HG03460 (cell line): ENCODE measurements around the gene GULP1.
A peak's percentile ranks its signal among the peaks of the same experiment; 100 is the strongest.
"Not testable (repeated sequence)": the region's sequence is repeated elsewhere in the genome, so short reads cannot be mapped to it uniquely, and the experiment has no call there.

Experiments
- ATAC-seq: cut with Tn5 transposase; IDR thresholded peaks from one replicate; pipeline ENCODE4 v1.9.1; 2021; ENCODE audit not compliant: unreplicated experiment

The GULP1 gene

DNA sequence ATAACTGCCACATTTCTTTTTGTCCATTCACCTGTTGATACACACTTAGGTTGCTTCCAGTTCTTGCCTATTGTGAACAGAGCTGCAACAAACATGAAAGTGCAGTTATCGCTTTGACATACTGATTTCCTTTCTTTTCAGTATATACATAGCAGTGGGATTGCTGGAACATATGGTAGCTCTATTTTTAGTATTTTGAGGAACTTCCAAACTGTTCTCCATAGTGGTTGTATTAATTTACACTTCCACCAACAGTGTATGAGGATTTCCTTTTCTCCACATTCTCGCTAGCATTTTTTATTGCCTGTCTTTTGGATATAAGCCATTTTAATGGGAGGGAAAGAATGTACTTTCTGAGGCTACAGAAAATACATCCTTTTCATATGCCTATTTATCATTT is 167.4 kb downstream of the GULP1 start:
- no peak for ATAC-seq

DNA sequence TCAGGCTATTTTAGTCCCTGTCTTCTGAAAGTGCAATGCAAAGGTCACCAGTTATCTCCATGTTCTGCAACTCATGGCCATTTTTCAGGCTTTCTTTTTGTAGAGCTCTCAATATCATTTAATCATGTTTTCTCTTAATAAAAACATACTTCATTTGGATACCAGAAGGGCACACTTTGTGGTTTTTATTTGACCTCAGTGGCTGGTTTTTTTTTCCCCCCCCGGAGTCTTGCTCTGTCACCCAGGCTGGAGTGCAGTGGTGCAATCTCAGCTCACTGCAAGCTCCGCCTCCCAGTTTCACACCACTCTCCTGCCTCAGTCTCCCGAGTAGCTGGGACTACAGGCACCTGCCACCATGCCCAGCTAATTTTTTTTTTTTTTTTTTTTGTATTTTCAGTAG is 174.4 kb downstream of the GULP1 start:
- ATAC-seq = not testable (repeated sequence)

DNA sequence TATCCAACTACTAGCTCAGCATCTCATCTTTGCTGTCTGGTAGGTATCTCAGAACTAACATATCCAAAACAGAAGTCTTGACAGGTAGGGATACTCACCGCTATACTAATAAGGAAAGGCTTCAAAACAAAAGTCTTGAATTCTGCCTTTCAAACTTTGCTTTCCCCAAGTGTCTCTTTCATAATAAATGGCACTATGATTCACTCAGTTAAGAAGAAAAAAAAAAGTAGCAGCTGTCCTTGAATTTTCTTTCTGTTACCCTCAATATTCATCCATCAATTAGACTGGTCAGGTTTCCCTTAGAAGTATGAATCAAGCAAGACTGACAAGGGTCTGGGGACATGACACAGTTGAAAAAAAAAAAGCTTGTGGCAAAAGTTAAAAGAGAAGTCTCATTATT is 175.1 kb downstream of the GULP1 start:
- ATAC-seq = no peak

DNA sequence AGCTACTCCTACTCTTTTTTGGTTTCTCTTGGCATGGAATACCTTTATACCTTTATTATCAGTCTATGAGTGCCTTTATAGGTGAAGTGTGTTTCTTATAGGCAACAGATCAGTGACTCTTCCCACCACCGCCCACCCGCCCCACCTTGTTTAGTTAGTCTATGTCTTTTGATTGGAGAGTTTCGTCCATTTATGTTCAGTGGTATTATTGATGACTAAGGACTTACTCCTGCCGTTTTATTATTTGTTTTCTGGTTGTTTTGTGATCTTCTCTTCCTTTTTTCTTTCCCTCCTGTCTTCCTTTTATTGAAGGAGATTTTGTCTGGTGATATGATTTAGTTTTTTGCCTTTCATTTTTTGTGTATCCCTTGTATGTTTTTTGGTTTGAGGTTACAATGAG is 179.5 kb downstream of the GULP1 start:
- no peak for ATAC-seq

DNA sequence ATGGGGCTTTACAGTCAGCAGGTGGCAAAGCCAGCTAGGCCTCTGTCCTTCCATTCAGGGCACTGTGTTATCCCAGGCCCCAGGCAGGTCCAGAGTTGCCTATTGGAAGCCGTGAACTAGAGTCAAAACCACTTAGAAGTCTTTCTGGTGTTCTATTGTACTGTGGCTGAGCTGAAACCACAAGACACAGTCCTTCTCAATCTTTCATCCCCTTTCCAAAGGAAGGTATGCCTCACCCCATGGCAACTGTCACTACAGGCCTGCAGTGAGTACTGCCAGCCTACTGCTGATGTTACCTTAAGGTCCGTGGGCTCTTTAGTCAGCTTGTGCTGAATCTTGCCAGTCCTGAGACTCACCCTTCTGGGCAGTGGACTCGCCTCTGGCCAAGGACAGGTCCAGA is 181.6 kb downstream of the GULP1 start:
- ATAC-seq = no peak

DNA sequence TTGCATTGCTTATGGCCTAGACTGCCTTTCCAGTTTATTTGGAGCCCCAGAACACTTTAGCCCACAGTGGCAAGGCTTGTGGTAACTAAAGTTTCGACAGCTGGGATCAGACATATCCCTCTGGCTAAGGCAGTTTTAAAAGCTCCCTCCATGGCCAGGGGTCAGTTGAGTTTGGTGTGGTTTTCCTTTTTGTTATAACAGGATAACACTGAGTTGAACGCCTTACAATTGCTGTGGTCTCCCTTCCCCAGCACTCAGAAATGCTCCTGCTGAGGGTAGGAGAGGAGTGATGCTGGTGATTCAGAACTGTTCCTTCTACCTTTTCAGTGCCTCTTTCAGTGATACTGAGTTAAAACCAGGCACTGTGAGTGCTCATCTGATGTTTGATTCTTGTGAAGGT is 182.6 kb downstream of the GULP1 start:
- ATAC-seq = no peak

DNA sequence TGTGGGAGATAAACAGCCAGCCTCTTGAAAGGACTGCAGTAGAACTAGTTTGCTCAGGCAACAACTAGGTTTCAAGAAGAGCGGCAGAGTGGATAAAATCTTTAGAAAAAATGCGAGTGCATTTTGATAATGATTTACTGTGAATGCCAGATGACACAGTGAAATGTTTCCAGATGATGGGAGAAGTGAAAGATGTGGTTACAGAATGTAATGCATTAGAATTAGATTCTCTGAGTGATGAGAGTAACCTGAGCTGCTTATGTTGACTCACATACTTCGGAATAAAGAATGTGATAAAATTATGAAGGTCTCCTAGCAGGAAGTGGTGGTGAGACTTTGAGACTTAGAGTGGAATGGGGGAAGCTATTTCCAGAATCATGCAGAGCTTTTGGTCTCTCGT is 184.3 kb downstream of the GULP1 start:
- ATAC-seq = no peak

DNA sequence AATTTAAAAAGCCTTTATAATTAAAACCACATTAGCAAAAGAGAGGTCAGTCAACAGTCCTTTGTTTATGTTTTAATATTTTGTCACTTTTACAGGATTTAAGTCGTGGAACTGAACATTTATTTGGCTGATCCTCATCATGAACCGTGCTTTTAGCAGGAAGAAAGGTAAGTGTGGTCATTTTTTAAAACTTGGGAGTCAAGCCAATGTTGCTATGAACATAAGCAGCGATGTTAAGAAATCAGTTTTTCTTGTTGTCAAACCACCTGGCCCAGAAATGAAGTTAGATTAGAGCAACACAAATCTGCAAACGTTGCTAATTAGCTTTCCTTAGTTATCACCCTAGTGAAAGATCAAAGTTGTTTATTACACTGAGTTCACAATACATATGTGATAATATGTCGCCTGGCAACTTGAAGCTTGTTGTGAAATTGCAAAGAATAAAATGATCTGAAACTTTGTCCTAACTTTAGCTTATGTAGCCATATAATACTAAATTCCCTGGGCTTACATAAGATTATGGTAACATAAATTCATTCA is 186.0 kb downstream of the GULP1 start:
- ATAC-seq = no peak

DNA sequence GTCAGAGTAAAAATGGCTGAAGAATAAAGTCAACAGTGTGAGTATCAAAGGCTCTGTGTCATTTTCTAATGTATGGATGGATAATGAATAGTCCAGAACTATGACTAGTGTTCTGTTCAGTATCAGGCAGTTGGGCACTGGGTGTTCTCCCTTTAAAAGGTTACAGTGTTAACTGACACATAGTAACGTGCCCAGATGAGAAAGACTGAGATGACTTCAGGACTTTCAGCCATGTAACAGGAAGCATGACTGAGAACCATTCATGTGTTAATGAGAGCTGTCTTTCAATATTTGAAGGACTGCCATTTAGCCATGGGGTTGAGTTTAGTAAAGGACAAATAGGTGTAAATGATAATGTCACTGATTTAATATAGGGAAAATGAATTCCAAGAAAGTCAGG is 187.1 kb downstream of the GULP1 start:
- peak; percentile 97 for ATAC-seq

DNA sequence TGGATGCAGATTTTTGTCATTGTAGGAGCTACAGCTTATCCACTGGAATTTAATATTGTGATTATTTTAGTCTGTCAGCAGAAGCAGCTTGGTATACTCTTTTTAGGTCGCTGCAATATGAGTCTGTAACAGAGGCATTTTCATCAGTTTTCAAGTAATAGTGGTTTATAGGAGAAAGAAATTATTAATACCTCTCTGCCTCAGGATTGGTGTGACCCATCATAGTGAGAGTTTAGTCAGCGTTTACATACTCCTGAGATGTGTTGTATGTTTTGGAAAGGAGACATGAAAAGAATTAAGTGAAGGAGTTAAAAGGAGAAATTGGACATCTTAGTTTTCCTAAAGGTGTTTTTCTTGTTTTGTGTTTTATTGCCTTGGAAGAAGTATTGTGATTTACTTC is 189.8 kb downstream of the GULP1 start:
- ATAC-seq = no peak

DNA sequence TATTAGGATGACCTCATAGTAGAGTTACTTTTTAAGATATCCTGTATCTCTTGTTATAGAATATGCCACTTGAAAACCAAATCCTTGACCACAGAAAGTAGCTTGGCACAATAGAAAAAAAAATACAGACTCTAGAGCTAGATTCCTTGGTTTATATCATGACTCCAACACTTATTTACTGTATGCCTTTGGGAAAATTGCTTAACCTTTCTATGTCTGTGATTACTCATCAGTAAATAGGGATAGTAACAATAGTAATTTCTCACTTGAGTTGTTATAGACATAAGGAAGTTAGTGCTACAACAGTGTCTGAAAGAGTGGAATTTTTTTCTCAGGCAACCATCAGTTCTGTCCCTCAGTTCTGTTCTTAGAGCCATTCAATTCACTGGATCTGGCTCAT is 193.8 kb downstream of the GULP1 start:
- ATAC-seq = no peak

DNA sequence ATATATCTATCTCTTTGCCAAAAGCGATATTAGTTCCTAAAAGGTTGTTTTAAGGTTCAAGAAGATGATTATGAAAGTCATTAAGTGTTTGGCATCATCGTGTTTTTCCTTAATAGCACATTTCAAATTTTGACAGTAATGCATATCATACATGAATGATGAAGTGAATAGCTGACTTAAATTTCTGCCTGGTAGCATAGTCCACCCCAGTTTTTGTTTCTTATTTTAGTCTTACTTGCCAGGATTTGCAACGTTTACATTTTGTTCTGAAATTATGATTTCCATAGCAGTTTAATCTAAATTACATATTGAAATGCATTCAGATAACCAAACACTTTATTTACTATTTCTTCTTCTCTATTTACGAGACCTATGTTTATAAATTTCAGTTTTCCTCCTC is 201.1 kb downstream of the GULP1 start:
- ATAC-seq = no peak

DNA sequence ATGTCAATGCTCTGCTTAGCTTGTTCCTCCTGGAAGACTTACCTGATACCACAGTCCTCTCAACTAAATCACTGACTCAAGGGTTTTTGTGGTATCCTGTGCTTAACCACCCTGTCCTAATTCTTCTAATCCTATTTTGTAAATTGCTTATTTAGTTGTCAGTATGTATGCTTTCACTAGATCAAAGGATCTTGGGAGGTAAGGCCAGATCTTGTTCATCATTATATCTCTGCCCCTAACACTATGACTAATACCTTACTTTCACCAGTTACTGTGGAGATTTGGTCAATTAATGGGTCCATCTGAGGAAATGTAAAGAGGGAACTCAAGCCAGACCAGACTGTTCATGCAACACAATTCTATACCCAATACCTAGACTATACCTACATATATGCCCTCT is 203.2 kb downstream of the GULP1 start:
- ATAC-seq = no peak

DNA sequence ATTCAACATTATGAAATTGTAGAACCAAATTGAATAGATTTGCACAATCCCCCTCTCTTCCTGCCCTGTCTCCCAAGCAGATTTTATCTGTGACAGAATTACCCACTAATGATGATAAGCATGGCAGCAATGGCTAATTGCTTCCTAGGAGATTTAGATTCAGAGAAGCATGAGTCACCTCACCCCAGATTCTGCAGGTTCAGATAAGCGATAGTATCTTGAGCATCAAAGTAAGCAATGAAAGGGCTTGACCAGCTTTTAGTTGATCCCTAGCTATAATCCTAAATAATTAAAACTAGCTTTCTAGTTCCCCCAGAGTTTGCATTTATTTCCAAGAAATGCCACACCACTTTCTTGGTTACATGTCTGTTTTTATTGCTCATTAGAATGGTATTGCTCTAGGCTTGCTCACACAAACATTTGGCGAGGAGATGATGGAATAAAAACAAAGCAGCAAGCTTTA is 204.3 kb downstream of the GULP1 start:
- no peak for ATAC-seq

DNA sequence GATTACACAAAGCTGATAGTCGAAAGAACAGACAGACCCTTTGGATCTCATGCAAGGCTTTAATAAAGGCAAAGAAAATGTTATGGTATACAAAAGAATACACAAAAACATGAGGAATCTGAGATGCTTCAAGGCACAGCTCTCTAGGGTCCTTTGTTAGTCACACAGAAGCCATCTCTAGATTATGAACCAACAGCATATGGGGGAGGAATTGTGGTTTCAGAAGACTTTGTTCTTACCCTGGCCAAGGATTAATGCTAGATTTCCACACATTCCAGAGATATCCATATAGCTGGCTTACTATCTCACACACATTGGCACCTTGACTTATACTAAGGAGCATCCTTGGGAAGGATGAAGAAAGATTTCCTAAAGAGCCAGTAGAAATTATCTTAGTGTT is 206.1 kb downstream of the GULP1 start:
- ATAC-seq = no peak

DNA sequence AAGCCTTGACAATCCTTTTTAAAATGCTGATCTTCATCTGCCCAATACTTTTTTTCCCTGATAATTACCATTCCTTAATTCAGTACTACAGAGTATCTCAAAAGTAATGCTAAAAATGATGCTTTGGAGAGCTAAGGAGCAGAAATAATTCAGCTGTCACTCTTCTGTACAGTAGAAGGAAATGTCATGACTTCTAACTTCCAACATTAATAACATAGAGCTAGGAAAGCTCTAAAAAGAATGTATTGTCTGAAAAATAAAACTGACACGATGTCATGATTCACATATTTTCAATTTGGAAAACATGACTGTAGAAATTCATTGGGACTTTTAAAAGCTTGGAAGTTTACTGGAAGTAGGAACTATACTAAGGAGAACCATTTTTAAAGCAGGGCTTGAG is 212.3 kb downstream of the GULP1 start:
- ATAC-seq = no peak

DNA sequence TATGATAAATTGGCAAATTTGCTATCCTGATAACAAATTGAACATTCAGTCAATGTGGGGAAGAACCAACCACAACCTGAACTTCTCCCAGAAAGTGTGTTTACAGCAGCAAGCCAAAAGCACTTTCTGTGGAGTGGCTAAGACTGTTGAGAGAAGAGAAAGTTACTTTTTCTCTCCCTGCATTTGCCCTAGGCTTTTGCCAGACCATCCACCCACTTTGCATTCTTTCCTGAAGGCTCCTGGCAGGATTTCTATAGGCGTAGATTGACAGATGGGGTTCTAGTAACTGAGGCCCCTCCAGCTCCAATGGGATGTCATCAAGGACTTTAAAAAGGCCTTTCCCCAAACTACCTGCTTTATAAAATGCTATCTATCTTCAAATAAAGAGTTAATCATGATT is 215.2 kb downstream of the GULP1 start:
- no peak for ATAC-seq

DNA sequence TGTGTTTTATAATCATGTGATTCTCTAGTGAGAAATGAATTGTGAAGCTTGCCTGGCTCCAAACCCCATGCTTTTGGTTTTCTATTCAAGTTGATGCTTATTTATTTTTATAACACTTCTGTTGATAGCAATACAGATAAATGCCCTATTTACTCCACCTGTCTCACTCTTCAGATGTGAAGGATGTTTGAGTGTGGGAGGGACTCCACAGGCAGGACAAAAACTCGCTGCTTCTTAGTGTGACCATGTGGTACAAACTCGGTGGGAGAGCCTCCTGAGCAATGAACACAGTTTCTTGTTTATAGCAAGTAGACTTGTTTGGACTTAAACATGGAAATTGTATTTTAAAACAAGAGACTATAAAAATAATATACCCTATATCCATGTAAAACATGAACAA is 219.7 kb downstream of the GULP1 start:
- ATAC-seq = no peak

DNA sequence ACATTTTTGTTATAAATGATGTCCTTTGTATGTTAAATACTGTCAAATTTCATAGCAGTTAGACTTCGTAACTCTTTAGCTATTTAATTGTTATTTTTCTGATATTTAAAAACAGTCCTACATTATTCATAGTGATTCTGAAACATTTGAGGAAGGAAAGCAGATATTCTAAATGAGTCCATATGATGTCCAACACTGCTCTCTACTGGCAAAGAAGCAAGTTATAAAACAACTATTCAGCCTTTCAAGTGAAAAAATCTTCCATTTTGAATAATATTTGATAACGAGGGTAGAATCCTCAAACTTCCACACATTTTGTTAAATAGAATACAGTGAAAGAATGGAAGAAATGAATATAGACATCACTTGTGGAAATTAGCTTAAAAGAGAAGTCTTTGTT is 220.8 kb downstream of the GULP1 start:
- no peak for ATAC-seq

DNA sequence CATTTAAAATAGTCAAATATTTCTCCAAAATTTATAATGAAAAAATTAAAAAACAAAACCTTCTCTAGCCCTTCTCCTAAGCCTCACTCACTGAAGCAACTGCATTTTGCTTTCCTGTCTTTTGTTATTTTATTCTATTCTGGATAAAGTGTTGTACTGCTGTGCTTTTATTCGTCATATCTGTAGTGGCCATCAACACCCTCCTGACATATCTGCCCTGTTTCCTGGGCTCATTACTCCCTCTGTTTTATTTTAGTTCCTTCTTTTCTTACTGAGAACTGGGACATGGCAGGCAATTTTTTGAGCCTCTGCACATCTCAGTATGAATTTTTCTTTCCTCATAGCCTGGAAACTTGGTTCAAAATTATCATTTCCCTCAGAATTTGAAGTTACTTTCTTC is 224.2 kb downstream of the GULP1 start:
- ATAC-seq = no peak

DNA sequence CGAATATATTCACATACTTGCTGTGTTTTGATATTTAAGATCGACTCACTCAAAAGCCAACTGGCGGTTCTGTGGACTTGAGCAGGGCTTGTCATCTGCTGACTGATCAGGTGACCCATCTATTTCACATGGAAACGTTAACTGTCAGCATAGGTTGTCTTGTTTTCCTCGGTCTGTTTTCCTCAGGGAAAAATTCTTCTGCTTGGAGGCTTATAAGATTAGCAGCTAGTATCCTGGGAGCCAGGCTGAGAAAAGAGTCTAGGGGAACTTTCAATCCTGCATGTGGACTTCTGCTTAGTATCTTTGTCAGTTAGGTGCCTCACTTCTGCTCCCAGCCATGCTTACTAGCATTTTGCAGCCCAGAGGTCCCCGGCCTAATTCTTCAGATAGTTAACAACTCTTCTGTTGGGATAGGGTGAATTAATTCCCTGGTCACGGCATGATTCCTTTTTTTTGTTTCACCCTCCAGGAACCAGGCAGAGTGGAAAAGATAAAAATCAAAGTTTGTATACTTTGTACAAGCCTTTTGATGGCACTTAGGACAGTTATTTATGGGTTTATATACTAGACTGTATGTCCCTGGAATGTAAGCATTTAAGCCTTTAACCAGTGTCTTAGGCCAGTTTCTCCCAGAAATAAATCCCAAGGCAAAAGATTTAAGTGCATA is 226.0 kb downstream of the GULP1 start:
- no peak for ATAC-seq

DNA sequence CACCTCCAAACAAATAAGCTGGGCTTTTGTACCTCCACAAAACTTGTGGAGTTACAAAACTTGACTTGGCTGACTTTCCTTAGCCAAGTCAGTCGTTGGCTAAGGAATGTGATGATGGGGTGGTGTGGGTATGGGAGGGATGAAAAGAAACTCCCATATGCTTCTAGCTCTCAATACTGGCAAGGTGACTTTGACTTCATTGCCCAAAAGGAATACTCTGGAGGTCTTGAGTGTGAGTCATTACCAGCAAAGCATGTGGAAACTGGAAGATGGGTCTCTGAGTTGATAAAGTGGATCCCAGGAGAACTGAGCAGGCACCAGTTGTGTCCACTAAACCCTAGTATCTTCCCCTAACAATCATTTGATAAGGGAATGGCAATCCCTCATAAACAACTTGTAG is 226.7 kb downstream of the GULP1 start:
- ATAC-seq = no peak

DNA sequence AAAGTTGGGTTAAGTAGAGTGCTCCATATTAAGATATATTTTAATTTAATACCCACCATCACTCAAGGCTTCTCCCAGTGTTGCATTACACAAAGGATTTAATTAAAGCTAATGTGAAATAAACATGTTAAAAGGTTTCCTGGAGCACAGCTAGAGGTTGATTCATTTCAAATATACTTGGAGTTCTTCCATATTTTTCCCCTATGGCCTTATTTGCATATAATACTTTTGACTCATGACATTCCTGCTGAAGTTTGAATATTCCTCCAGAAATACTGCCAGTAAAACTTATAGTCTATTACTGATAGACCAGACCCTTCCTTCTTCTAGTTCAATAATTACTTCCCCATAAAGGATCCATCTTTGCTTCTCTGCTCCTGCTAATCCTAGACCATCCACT is 227.5 kb downstream of the GULP1 start:
- ATAC-seq = no peak
